ENCODE measurements around the gene GMCL2.
"Not testable (repeated sequence)": the region's sequence is repeated elsewhere in the genome, so short reads cannot be mapped to it uniquely, and the experiment has no call there.

The GMCL2 gene

DNA sequence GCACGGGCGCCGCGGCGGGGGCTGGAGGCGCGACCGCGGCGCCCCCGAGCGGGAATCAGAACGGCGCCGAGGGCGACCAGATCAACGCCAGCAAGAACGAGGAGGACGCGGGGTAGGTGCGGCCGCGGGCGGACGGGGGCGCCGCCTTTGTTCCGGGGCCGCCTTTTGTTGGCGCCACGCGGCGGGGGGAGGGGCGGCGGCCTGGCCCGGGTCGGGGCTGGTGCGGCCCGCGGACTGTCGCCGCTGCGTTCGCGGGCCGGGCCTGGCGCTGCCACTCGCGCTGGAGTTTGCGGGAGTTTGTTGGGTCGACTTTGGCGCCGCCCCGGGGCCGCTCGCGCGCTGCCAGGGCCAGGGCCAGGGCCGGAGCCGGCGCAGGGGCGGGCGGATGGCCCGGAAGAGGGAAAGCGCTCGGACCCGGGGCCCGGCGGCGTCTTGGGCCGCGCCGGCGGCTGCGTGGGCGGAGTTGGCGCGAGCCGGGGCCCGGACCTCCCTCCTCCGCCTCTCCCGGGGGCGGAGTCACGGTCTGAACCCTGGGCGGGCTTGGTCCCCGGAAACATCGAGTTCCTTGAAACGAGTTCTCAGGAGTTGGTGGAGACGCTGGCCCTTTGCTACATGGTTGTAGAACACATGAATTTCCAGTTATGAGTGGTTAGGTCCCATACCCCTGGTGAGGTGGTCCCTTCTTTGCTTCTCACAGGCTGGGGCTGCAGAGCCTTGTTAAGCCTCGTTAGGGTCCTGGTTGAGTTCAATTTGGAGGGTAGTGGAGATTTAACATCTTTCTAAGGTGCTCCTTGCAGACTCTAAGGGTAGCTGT is 18.0 kb upstream of the GMCL2 start:
- Mint-ChIP-seq H3K4me1 (ENCODE audit: low read depth) (peaks cover 49% of the 10 kb centered on the region), H3K36me3 (ENCODE audit: low read depth) (peaks cover 54% of the 10 kb centered on the region), H3K27me3 (peaks cover 3% of the 10 kb centered on the region), H3K4me3 (peak overlapping the region; percentile 100), H3K9me3 (no peaks in the 10 kb centered on the region), H3K27ac (peak overlapping the region; percentile 91)

DNA sequence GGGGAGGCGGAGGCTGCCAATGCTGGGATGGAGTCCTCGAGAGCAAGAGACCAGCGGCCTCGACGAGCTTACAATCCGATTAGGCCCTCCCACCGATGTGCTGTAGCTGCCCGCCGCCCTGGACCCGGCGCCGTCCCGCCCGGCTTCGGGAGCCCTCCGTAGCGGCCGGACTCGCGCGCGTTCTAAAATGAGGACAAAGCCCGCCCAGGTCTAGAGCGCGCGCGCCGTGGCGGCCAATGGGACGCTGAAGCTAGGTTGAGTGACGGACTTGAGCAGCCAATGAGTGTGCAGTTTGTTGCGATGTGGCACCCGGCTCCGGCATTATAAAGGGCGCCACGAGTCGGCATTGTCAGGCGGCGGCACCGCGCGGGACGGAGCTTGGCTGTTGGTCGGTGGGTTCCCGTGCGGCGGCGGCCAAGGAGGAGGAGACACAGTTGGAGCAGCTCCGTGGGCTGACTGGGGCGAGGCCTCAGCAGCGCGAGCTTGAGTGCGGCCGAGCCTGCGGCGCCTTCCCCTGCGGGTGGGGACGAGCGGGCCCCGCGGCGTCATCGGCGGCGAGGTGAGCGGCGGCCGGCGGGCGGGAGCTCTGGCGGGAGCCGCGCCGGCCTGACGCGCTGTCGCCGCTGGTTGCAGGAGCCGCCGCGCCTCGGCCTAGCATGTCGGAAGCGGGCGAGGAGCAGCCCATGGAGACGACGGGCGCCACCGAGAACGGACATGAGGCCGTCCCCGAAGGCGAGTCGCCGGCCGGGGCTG is 17.2 kb upstream of the GMCL2 start, which contains the start of gene HNRNPAB:
Gene HNRNPAB, plus strand, starts transcription at position 352 of the 753 bp plus-strand sequence. Its CDS starts 305 bp downstream, at position 657.
- Mint-ChIP-seq H3K4me3 (peak within 1 kb of the TSS; percentile 100), H3K9me3 (no peaks in the 10 kb centered on the region), H3K36me3 (ENCODE audit: low read depth) (peaks cover 46% of the 10 kb centered on the region), H3K27me3 (peaks cover 3% of the 10 kb centered on the region), H3K4me1 (ENCODE audit: low read depth) (peaks cover 43% of the 10 kb centered on the region), H3K27ac (peak within 1 kb of the TSS; percentile 100)

DNA sequence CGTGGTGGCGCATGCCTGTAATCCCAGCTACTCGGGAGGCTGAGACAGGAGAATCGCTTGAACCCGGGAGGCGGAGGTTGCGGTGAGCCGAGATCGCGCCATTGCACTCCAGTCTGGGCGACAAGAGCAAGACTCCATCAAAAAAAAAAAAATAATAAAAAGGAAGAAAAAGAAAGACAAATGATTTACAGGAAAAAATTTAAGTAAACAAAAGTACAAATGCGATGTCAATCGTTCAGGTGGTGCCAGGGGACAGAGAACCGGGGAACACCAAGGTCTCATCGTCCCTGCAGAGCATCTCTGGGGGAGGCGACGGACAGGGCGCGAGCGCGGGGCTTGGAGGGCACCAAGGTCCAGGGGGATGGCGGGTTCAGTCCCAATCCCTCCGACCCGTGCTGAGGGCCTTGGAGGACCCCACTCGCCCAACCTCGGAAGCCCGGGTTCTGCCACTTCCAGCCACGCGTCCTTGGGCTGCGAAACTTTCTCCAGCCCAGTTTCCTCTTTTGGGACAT is 16.6 kb upstream of the GMCL2 start:
- H3K36me3 Mint-ChIP-seq (ENCODE audit: low read depth), result peaks cover 40% of the 10 kb centered on the region
- peaks cover 38% of the 10 kb centered on the region for H3K4me1 Mint-ChIP-seq (ENCODE audit: low read depth)
- H3K27me3 Mint-ChIP-seq, result peaks cover 3% of the 10 kb centered on the region
- H3K9me3 Mint-ChIP-seq, result no peaks in the 10 kb centered on the region
- H3K4me3 Mint-ChIP-seq, result peak overlapping the region; percentile 98
- peak overlapping the region; percentile 100 for H3K27ac Mint-ChIP-seq

GRCh38 chr5:178202541-178202940 is 15.4 kb upstream of the GMCL2 start:
- peaks cover 3% of the 10 kb centered on the region for H3K27me3 Mint-ChIP-seq
- peaks cover 26% of the 10 kb centered on the region for H3K4me1 Mint-ChIP-seq (ENCODE audit: low read depth)
- H3K36me3 Mint-ChIP-seq (ENCODE audit: low read depth), result peaks cover 28% of the 10 kb centered on the region
- no peak overlapping the region for H3K27ac Mint-ChIP-seq
- peak overlapping the region; percentile 65 for H3K4me3 Mint-ChIP-seq
- no peaks in the 10 kb centered on the region for H3K9me3 Mint-ChIP-seq

GRCh38 chr5:178201927-178202235 is 14.7 kb upstream of the GMCL2 start:
- Mint-ChIP-seq H3K4me3 (no peak overlapping the region), H3K27ac (no peak overlapping the region), H3K36me3 (ENCODE audit: low read depth) (peaks cover 21% of the 10 kb centered on the region), H3K4me1 (ENCODE audit: low read depth) (peaks cover 20% of the 10 kb centered on the region), H3K27me3 (peaks cover 3% of the 10 kb centered on the region), H3K9me3 (no peaks in the 10 kb centered on the region)

- Mint-ChIP-seq H3K36me3 (ENCODE audit: low read depth) (peaks cover 16% of the 10 kb centered on the region), H3K27ac (no peak overlapping the region), H3K4me1 (ENCODE audit: low read depth) (peaks cover 15% of the 10 kb centered on the region), H3K4me3 (no peak overlapping the region), H3K27me3 (peaks cover 3% of the 10 kb centered on the region), H3K9me3 (no peaks in the 10 kb centered on the region)
Measured at GRCh38 chr5:178201221-178201926, 14.2 kb upstream of the GMCL2 start.

DNA sequence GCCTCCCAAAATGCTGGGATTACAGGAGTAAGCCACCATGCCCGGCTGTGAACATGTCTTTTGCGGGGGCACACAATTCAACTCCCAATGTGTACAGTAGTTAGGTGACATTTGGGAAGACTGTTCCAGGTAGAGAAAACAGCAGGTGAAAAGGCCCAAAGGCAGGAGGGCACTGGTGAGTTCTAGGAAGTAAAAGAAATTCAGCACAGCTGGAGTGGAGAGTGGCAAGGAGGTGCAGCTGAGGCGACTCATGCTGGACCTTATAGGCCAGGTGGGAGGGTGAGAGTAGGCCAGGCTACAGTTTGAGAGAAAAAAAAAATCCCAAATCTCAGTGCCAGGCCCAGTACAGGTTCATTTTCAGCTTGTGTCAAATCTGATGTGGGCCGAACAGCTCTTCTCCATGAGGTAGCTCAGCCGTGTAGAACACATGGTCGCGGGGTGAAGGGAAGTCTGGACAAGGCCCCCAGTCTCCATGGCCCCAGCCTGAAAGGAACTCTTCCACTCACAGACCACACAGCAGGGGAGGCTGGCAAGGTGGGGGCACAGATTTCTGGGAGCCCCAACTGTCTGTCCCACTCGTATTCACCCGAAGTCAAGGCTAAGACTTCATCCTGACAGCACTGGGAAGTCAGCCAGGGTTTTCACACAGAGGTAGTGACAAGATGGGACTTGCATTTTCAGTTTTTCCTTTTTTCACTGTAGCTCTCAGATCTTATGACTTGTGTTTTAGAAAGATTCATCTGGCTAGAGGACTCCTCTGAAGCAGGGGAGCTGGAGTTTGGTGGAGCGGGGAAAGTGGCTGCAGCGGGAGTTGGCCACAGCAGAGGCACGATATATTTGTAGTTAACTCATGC is 12.6 kb upstream of the GMCL2 start:
- no peak overlapping the region for H3K27ac Mint-ChIP-seq
- H3K36me3 Mint-ChIP-seq (ENCODE audit: low read depth), result peaks cover 4% of the 10 kb centered on the region
- no peak overlapping the region for H3K4me3 Mint-ChIP-seq
- H3K9me3 Mint-ChIP-seq, result no peaks in the 10 kb centered on the region
- H3K4me1 Mint-ChIP-seq (ENCODE audit: low read depth), result peaks cover 6% of the 10 kb centered on the region
- peaks cover 3% of the 10 kb centered on the region for H3K27me3 Mint-ChIP-seq

DNA sequence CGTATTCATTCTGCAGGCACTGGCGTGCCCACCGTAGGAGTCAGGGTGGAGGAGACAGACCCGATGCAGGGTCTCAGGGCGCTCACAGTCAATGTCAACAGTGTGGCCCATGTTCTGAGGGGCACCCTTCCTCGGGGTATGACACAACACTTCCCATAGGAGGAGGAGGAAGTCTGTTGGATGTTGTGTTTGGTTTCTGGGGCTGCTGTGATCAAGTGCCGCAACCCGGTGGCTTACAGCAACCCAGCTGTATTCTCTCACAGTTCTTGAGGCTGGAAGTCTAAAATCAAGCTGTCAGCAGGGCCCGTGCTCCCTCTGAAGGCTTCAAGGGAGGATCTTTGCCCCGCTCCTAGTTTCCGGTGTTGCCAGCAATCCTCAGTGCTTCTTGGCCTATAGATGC is 11.5 kb upstream of the GMCL2 start:
- no peaks in the 10 kb centered on the region for H3K36me3 Mint-ChIP-seq (ENCODE audit: low read depth)
- H3K27ac Mint-ChIP-seq, result no peak overlapping the region
- no peaks in the 10 kb centered on the region for H3K9me3 Mint-ChIP-seq
- H3K4me1 Mint-ChIP-seq (ENCODE audit: low read depth), result peaks cover 7% of the 10 kb centered on the region
- H3K4me3 Mint-ChIP-seq, result no peak overlapping the region
- H3K27me3 Mint-ChIP-seq, result no peaks in the 10 kb centered on the region

DNA sequence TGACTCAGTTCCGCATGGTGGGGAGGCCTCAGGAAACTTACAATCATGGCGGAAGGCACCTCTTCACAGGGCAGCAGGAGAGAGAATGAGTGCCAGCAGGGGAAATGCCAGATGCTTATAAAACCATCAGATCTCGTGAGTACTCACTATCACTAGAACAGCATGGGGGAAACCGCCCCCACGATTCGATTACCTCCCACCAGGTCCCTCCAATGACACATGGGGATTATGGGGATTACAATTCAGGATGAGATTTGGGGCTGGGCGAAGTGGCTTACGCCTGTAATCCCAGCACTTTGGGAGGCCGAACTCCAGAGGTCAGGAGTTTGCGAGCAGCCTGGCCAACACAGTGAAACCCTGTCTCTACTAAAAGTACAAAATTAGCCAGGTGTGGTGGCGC is 11.0 kb upstream of the GMCL2 start:
- not testable (repeated sequence) for H3K4me3 Mint-ChIP-seq; H3K36me3 Mint-ChIP-seq (ENCODE audit: low read depth); H3K9me3 Mint-ChIP-seq; H3K27me3 Mint-ChIP-seq; H3K27ac Mint-ChIP-seq
- H3K4me1 Mint-ChIP-seq (ENCODE audit: low read depth), result peaks cover 11% of the 10 kb centered on the region

- Mint-ChIP-seq H3K36me3 (ENCODE audit: low read depth) (no peaks in the 10 kb centered on the region), H3K9me3 (no peaks in the 10 kb centered on the region), H3K27ac (no peak overlapping the region), H3K27me3 (peaks cover 6% of the 10 kb centered on the region), H3K4me3 (no peak overlapping the region), H3K4me1 (ENCODE audit: low read depth) (peaks cover 12% of the 10 kb centered on the region)
Measured at GRCh38 chr5:178196986-178197385, 9.8 kb upstream of the GMCL2 start.

DNA sequence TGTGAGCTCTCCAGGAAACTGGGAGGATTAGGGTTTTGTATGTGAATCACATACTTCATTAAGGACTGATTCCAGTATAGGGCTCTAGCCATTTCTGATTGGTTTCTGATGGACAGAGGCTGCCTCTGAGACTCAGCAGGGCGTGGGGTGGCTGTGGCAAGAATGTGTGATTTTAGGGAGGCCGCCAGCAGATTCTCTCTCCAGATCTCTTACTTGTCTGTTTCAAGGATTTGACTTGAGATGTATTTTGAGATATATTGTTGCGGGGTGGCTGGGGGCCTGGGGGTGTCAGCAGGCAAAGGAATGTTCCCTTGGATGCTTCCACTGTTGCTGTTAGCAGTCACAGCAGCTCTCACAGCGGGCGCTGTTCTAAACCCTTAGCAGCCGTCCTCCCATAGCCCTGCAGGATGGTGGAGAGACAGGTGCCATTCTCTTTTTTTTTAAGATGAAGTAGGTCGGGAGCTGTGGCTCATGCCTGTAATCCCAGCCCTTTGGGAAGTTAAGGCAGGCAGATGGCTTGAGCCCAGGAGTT is 9.2 kb upstream of the GMCL2 start:
- Mint-ChIP-seq H3K4me1 (ENCODE audit: low read depth) (peaks cover 12% of the 10 kb centered on the region), H3K27me3 (peaks cover 6% of the 10 kb centered on the region), H3K4me3 (no peak overlapping the region), H3K36me3 (ENCODE audit: low read depth) (no peaks in the 10 kb centered on the region), H3K9me3 (no peaks in the 10 kb centered on the region), H3K27ac (no peak overlapping the region)

DNA sequence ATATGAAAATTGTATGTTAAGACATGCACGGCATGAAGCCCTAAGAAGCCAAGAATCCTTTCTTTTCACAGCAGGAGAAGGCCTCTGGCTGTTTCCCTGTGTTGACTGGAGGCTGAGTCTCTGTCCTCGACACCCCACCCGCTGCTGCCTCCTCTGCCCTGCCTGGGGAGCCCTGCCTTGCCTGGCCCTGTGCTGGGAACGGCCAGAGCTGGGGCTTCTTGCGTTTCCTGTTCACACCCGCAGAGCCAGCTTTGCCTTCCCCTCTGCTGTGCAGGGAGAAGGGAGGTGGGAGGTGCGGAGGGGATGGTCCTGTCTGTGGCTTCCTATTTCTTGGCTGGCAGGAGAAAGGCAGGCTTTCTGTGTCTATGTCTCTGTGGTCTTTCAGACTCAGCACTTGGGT is 6.9 kb upstream of the GMCL2 start:
- H3K27ac Mint-ChIP-seq, result no peak overlapping the region

DNA sequence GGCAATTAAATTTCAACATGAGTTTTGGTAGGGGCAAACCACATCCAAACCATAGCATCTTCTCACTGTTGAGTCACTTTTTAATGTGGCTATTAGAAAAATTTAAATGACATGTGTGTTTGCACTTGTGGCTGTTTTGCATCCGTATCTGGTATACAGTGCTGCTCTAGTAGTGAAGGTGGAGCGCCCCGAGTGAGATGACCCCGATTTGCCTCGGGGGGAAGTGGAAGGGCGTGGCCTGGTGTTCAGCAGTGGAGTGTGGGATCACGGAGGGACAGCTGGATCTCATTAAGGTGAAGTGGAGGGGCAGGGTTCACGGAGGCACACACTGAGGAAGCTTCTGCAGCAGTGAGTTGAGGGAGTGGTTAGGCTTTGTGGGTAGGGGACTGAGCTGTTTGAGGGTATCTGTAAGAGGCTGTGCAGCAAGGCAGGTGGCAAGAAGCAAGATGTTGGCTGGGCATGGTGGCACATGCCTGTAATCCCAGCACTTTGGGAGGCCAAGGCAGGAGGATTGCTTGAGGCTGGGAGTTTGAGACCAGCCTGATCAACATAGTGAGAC is 6.2 kb upstream of the GMCL2 start:
- no peaks in the 10 kb centered on the region for H3K36me3 Mint-ChIP-seq (ENCODE audit: low read depth)
- H3K27ac Mint-ChIP-seq, result no peak overlapping the region
- H3K27me3 Mint-ChIP-seq, result peaks cover 6% of the 10 kb centered on the region
- no peaks in the 10 kb centered on the region for H3K9me3 Mint-ChIP-seq
- H3K4me3 Mint-ChIP-seq, result no peak overlapping the region
- peaks cover 12% of the 10 kb centered on the region for H3K4me1 Mint-ChIP-seq (ENCODE audit: low read depth)

More for the DNA sequence above, 6.9 kb upstream of the GMCL2 start:
- H3K4me3 Mint-ChIP-seq, result no peak overlapping the region
- H3K36me3 Mint-ChIP-seq (ENCODE audit: low read depth), result no peaks in the 10 kb centered on the region
- H3K4me1 Mint-ChIP-seq (ENCODE audit: low read depth), result peaks cover 12% of the 10 kb centered on the region
- no peaks in the 10 kb centered on the region for H3K9me3 Mint-ChIP-seq
- peaks cover 6% of the 10 kb centered on the region for H3K27me3 Mint-ChIP-seq

GRCh38 chr5:178192787-178193186 is 5.6 kb upstream of the GMCL2 start:
- Mint-ChIP-seq H3K27me3 (peaks cover 6% of the 10 kb centered on the region), H3K9me3 (no peaks in the 10 kb centered on the region), H3K36me3 (ENCODE audit: low read depth) (no peaks in the 10 kb centered on the region), H3K4me3 (no peak overlapping the region), H3K27ac (no peak overlapping the region), H3K4me1 (ENCODE audit: low read depth) (peaks cover 12% of the 10 kb centered on the region)

Measured in stimulated activated naive CD8-positive, alpha-beta T cell treated with anti-CD3 and anti-CD28 coated beads, Interleukin-15, Interleukin-2, amounts not matched to agents 100 ng/mL and 50 ng/mL, for 24 hours (primary cell).